Spleen (tissue), 7 donors: Measurements from ENCODE around the gene DMRTC2.

ENCODE experiments used
- CTCF ChIP-seq, 11 experiments: fragments of 200-600 bp in 7 of 11; fragments of 450-650 bp in 4 of 11; sonication (generic) in 4 of 11; IDR thresholded peaks in 8 of 11; conservative IDR thresholded peaks in 3 of 11; 1 replicate in 7 of 11; 2 replicates in 4 of 11; pipeline versions ENCODE4 v1.4.0 to v1.8.0; 2016 to 2021; ENCODE audit warnings: antibody characterized with exemption in 11 of 11, inconsistent platforms in 4 of 11, mild to moderate bottlenecking in 1 of 11
- POLR2A ChIP-seq, 3 donors: fragments of 450-650 bp; IDR thresholded peaks; one replicate each; pipeline ENCODE4 v1.5.1; 2017; ENCODE audit warnings: antibody characterized with exemption in 3 of 3, mild to moderate bottlenecking in 1 of 3
- POLR2AphosphoS5 ChIP-seq, 3 donors: sonication (generic); formaldehyde crosslinking; IDR thresholded peaks; one replicate each; pipeline ENCODE4 v1.5.1; 2017; ENCODE audit warnings: antibody characterized with exemption in 3 of 3
- donor health status: DM: no; HTN: no; CAD: no; lungs with moderate emphysema.
- donor health status: DM: no; HTN: no; CAD: no.
- donor health status: DM: no; HTN: no; CAD: no.

- TF ChIP-seq POLR2AphosphoS5 (IDR thresholded peaks at IDR 0.05) = peak in 1 of 3 donors; percentile 39
- TF ChIP-seq CTCF (IDR thresholded peaks at IDR 0.05 in 8 of 11, conservative IDR thresholded peaks at IDR 0.05 in 3 of 11) = no peak
- TF ChIP-seq POLR2A (IDR thresholded peaks at IDR 0.05) = no peak
Measured at GRCh38 chr19:41897181-41897580, 52.3 kb downstream of the DMRTC2 start.
